Measurements from ENCODE around the gene TUBGCP6. TPM values are rescaled to one million over a fixed set of nuclear protein-coding genes. Genes with fewer than 3 reads are reported as not detected.
"Not testable (repeated sequence)": the region's sequence is repeated elsewhere in the genome, so short reads cannot be mapped to it uniquely, and the experiment has no call there.

TUBGCP6 gene
- total RNA-seq, 4 donors from 2014 or later, result 43.8 to 110 (median 73.1) TPM

DNA sequence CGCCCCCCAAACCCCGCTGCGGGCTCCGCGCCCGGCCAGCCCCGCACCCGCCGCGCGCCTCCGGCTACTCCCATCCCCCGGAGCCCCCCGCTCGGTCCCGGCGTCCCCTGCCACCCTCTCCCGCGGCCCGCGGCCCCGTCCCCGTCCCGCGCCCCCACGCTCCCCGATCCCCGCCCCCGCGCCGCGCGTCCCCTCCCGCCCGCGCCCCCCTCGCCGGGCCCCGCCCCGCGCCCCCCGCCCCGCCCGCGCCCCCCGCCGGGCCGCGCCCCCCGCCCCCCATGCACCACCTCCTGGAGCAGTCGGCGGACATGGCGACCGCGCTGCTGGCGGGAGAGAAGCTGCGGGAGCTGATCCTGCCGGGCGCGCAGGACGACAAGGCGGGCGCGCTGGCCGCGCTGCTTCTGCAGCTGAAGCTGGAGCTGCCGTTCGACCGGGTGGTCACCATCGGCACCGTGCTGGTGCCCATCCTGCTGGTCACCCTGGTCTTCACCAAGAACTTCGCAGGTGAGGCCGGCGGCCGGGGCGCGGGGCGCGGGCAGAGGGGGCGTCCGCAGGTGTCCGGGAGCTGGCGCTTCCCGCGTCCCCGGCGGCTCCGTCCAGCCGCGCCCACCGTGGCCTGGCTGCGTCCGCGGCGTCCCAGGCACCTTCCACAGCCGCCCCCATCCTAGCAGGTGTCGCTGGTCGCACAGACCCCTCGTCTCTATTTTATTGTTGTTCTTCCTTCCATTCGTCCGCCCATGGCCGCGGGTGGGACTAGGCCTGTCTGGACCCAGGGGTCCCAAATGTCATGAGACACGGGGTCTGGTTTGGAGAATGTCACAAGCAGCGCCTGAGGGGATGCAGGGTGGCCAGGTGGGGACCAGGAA is 74.1 kb downstream of the TUBGCP6 start, which contains the start of gene PANX2:
TSS of gene PANX2 (plus strand) at position 279 of the 866 bp plus-strand sequence. CDS start at position 279, 0 bp downstream.
- no peaks in the 10 kb centered on the region for H3K9me3 ChIP-seq
- intact Hi-C loops (cut with DNase I; ENCODE audit: low total_unique reads), result no loop called here
- no peaks in the 10 kb centered on the region for H3K36me3 ChIP-seq
- 12% methylated on average over 33 of the region's 105 CpGs; no CpG with 5 or more reads in 1 of the 2 donors for WGBS, 2 donors (ENCODE audit: low coverage in 1 of 2)
- peaks cover 58% of the 10 kb centered on the region for H3K27me3 ChIP-seq
- TF ChIP-seq EP300 (IDR thresholded peaks at IDR 0.05; ENCODE audit: low read depth) (no peak), POLR2A (IDR thresholded peaks at IDR 0.05) (no peak), POLR2AphosphoS5 (IDR thresholded peaks at IDR 0.05) (no peak)
- H3K27ac ChIP-seq, result no peak within 1 kb of the TSS
- DNase-seq, result no peak
- peak within 1 kb of the TSS in 3 of 4 donors; percentile 41 to 53 (median 50) for H3K4me3 ChIP-seq
- in situ Hi-C loops (cut with MboI; ENCODE audit: low pct_ligation_motif_present in 1 of 4, low pct_unique_long_range_greater_than_20kb in 1 of 4, low sequenced_read_pairs in 3 of 4), result no loop called here
- peaks cover 0 to 13% (median 11%) of the 10 kb centered on the region in 4 donors for H3K4me1 ChIP-seq

DNA sequence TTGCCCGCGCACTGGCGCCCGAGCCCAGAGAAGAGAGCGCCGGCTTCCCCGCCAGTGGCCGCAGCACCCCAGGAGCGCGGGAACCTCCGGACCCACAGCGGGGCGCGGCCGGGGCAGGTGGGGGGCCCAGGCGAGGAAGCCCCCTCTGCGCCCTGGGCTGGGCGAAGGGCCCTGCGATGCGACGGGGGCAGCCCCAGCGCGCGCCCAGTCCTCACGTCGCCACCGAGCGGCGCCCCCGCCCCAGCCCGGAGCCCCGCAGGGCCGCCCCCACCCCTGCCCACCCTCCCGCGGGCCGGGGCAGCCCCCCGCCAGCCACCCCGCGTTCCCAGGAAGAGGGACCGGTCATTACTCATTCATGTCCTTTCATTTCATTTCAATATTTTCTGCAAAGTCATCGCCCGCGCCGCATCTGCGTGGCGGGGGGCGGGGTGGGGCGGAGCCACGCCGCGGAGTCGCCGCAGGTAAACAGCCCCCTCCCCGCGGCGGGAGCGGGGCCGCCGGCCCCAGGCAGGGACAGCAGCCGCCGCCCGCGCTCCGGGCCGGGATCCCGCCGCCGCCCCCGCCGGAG is 75.0 kb downstream of the TUBGCP6 start:
- H3K9me3 ChIP-seq, result no peaks in the 10 kb centered on the region
- no peak for DNase-seq
- H3K27me3 ChIP-seq, result peaks cover 57% of the 10 kb centered on the region
- H3K27ac ChIP-seq, result no peak overlapping the region
- WGBS, 2 donors (ENCODE audit: low coverage in 1 of 2), result 2% methylated on average over 41 of the region's 70 CpGs; no CpG with 5 or more reads in 1 of the 2 donors
- peak overlapping the region in 3 of 4 donors; percentile 41 to 53 (median 50) for H3K4me3 ChIP-seq
- TF ChIP-seq POLR2A (IDR thresholded peaks at IDR 0.05) (no peak), EP300 (IDR thresholded peaks at IDR 0.05; ENCODE audit: low read depth) (no peak), POLR2AphosphoS5 (IDR thresholded peaks at IDR 0.05) (no peak)
- TF ChIP-seq, protein P1, sequence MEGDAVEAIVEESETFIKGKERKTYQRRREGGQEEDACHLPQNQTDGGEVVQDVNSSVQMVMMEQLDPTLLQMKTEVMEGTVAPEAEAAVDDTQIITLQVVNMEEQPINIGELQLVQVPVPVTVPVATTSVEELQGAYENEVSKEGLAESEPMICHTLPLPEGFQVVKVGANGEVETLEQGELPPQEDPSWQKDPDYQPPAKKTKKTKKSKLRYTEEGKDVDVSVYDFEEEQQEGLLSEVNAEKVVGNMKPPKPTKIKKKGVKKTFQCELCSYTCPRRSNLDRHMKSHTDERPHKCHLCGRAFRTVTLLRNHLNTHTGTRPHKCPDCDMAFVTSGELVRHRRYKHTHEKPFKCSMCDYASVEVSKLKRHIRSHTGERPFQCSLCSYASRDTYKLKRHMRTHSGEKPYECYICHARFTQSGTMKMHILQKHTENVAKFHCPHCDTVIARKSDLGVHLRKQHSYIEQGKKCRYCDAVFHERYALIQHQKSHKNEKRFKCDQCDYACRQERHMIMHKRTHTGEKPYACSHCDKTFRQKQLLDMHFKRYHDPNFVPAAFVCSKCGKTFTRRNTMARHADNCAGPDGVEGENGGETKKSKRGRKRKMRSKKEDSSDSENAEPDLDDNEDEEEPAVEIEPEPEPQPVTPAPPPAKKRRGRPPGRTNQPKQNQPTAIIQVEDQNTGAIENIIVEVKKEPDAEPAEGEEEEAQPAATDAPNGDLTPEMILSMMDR (IDR thresholded peaks at IDR 0.05), result no peak
- H3K4me1 ChIP-seq, result peaks cover 0 to 13% (median 11%) of the 10 kb centered on the region in 4 donors
- no peaks in the 10 kb centered on the region for H3K36me3 ChIP-seq
- in situ Hi-C loops (cut with MboI; ENCODE audit: low pct_ligation_motif_present in 1 of 4, low pct_unique_long_range_greater_than_20kb in 1 of 4, low sequenced_read_pairs in 3 of 4), result no loop called here
- intact Hi-C loops (cut with DNase I; ENCODE audit: low total_unique reads), result no loop called here

DNA sequence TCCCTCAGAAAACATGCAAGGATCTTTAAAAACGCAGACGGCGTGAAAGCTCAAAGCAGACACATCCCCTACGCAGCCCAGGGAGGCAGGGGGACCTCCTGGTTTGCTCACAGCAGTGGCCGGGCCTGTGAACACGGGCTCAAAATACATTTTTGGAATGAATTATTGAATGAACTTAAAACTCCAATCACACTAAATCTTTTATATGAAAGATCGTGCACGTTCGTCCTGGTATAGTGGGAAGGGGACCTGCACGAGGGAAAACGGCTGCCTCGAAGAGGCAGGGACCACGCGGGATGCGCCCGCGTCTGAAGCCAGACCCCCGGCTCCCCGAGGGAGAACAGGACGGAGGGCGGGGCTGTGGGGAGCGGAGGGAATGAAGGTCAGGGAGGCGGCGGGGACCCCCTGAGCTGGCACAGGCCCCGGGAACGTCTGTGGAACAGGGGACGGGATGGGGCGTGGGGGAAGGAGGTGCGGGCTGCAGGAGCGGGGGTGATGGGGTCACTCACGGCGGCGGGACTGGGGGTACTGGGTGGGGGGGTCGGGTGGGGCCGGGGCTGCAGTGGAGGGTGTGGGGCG is 75.6 kb downstream of the TUBGCP6 start:
- H3K4me3 ChIP-seq, result peak overlapping the region in 3 of 4 donors; percentile 41 to 53 (median 50)
- TF ChIP-seq POLR2A (IDR thresholded peaks at IDR 0.05) (no peak), EP300 (IDR thresholded peaks at IDR 0.05; ENCODE audit: low read depth) (no peak), POLR2AphosphoS5 (IDR thresholded peaks at IDR 0.05) (no peak)
- TF ChIP-seq, protein P1 (IDR thresholded peaks at IDR 0.05), result no peak
- no peak overlapping the region for H3K27ac ChIP-seq
- H3K4me1 ChIP-seq, result peaks cover 0 to 13% (median 11%) of the 10 kb centered on the region in 4 donors
- WGBS, 2 donors (ENCODE audit: low coverage in 1 of 2), result 14 to 27% methylated on average over 3 to 28 of the region's 36 CpGs
- no peak for DNase-seq
- intact Hi-C loops (cut with DNase I; ENCODE audit: low total_unique reads), result no loop called here
- no peaks in the 10 kb centered on the region for H3K36me3 ChIP-seq
- in situ Hi-C loops (cut with MboI; ENCODE audit: low pct_ligation_motif_present in 1 of 4, low pct_unique_long_range_greater_than_20kb in 1 of 4, low sequenced_read_pairs in 3 of 4), result no loop called here
- H3K27me3 ChIP-seq, result peaks cover 51% of the 10 kb centered on the region
- no peaks in the 10 kb centered on the region for H3K9me3 ChIP-seq

DNA sequence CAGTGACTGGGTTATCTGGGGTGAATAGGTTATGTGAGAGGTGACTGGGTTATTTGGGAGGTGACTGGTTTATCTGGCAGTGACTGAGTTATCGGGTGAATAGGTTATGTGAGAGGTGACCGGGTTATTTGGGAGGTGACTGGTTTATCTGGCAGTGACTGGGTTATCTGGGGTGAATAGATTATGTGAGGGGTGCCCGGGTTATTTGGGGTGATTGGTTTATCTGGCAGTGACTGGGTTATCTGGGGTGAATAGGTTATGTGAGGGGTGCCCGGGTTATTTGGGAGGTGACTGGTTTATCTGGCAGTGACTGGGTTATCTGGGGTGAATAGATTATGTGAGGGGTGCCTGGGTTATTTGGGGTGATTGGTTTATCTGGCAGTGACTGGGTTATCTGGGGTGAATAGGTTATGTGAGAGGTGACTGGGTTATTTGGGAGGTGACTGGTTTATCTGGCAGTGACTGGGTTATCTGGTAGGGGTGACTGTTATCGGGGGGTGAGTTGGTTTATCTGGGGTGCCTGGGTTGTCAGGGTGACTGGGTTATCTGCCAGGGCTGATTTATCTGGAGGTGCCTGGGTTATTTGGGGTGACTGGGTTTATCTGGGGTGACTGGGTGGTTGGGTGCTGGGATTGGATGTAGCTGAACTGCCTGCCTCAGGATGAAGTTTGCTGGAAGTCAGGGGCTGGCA is 76.2 kb downstream of the TUBGCP6 start:
- DNase-seq; H3K27ac ChIP-seq; in situ Hi-C loops (cut with MboI; ENCODE audit: low pct_ligation_motif_present in 1 of 4, low pct_unique_long_range_greater_than_20kb in 1 of 4, low sequenced_read_pairs in 3 of 4); intact Hi-C loops (cut with DNase I; ENCODE audit: low total_unique reads); H3K4me3 ChIP-seq; H3K36me3 ChIP-seq; H3K9me3 ChIP-seq: not testable (repeated sequence)
- peaks cover 50% of the 10 kb centered on the region for H3K27me3 ChIP-seq
- peaks cover 0 to 13% (median 11%) of the 10 kb centered on the region in 4 donors for H3K4me1 ChIP-seq
- 72 to 77% methylated on average over 5 of the region's 5 CpGs for WGBS, 2 donors (ENCODE audit: low coverage in 1 of 2)

All from transverse colon (tissue), 4 donors.